HG03442 (cell line): ENCODE results near the gene CHKB.

ENCODE experiments used
- ATAC-seq: cut with Tn5 transposase; IDR thresholded peaks from one replicate; pipeline ENCODE4 v1.9.1; 2021; ENCODE audit warnings: mild to moderate bottlenecking, moderate library complexity; ENCODE audit not compliant: unreplicated experiment

The CHKB gene

GRCh38 chr22:50532824-50533796, 49.5 kb downstream of the CHKB start:
- no peak for ATAC-seq

GRCh38 chr22:50531962-50532674, 50.5 kb downstream of the CHKB start:
- no peak for ATAC-seq

DNA sequence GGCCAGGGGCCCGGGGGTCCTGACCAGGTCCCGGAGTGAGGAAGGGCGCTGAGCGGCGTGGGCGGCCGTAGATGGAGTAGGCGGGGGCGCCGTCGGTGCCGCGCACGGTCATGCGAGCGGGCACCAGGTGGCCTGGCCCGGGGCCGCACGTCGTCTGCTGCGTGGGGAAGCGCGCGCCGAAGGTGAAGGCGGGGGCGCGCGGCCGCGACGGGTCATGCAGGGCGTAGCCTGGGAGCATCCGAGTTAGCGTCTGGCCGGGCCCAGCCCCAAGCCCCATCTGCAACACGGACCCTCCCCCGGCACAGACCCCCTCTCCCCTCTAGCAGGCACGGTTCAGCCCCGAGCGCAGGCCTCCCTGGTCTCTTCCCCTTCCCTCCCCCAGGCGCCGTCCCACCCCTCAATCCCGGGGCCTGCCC, 51.1 kb downstream of the CHKB start:
- ATAC-seq: no peak

DNA sequence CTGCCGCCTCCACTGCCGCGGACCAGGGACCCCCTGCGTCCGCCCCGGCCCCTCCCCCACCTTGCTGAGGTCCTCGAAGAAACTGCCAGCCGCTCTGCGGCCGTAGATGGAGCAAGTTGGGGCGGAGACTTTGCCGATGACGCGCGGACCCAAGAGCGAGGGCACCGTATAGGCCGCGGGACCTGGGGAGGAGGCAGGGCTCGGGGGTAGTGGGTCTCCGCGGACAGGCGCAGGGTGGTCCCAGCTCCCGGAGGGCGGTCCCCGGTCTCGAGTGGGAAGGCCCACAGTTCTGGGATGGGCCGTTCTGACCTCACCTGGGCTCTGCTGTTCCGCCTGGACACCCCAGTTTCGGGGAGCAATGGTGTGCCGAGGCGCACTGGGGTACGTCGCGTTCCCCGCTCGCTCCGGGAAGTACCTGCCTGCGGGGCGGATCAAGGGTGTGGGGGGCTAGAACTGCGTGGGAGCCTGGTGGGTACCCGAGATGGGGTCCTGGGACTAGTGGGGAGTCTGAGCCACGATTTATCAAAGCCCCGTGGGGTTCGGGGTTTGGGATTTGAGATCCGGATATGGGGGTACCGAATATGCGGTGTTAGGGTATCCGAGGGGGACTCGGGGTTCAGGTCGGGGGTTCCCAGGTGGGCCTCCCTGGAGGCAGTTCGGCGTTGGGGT, 51.6 kb downstream of the CHKB start:
- ATAC-seq: no peak

DNA sequence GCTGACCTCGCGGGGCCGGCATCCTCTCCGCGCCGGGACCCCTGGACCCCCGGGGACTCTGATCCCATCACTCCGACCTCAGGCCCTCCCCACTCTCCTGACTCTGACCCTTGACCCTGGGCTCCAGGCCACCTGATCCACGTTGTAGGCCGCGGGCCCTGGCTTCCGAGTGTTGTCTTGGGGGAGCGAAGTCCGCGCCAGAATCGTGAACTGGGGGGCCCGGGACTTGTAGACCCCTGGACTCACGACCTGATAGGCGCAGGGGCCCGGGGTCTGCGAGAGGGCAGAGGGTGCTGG, 52.1 kb downstream of the CHKB start:
- no peak for ATAC-seq

- peak; percentile 19 for ATAC-seq
Measured at GRCh38 chr22:50529897-50530579, 52.6 kb downstream of the CHKB start, which contains the start of gene TYMP. TSS of gene TYMP (minus strand) at chr22:50530012. CDS start at chr22:50529709, 303 bp downstream.

- no peak for ATAC-seq
Measured at GRCh38 chr22:50529416-50529896, 53.2 kb downstream of the CHKB start.
